Measurements from ENCODE around the gene CC2D2B. TPM values are rescaled to one million over a fixed set of nuclear protein-coding genes. Genes with fewer than 3 reads are reported as not detected.
"Not testable (repeated sequence)": the region's sequence is repeated elsewhere in the genome, so short reads cannot be mapped to it uniquely, and the experiment has no call there.

Gene CC2D2B
- total RNA-seq, 2 experiments from 2014 or later: 0.31 TPM; not detected in 1

DNA sequence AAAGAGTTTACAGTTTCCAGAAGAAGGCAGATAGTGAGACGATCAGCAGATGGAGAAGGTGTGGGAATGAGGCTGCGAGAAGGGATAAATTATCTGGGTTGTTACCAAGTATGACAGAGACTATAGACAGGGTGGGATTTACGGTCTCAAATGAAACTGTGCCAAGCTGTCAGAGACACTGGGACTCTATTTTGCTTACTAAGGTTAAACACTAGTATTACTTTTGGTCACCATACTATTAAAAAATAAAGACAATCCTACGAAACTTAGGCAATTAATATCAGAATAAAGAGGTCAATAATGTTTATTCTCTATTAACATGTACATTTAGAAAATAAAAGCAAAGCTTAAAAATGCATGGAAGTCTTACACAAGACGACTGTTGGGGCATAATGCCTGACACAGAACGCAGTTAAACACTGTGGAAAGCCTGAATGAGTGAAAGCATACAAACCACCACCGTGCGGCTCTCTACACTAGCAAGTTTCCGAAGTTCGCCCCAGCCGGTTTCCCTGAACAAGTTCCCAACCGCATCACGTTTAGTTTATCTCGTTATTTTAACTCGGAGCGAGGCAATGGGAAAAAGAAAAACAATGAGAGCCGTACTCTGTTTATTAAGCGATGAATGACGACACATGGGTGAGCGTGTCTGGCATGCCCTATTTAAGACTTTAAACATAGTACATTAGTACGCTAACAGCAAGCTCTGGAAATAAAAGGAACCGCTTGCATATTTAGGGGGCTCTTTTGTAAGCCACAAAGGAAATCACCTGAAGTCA, 909 bp upstream of the CC2D2B start:
- intact Hi-C loops (cut with micrococcal nuclease): no loop called here
- ATAC-seq (peak; percentile 57), DNase-seq (peak; percentile 69)
- Mint-ChIP-seq H3K27me3 (no peaks in the 10 kb centered on the region), H3K36me3 (ENCODE audit: low read depth) (peaks cover 15% of the 10 kb centered on the region), H3K4me1 (ENCODE audit: low read depth) (peaks cover 14% of the 10 kb centered on the region), H3K4me3 (peak overlapping the region; percentile 87), H3K9me3 (no peaks in the 10 kb centered on the region), H3K27ac (peak overlapping the region; percentile 80)
- POLR2A ChIA-PET: interaction anchor here (1.0 to 1.4 kb wide), 3 partner anchors 8 to 223 kb away, joined by 3 to 5 read pairs (median 4); partner anchors contain the start of genes TCTN3 and ZNF518A
- TF ChIP-seq, protein P1, sequence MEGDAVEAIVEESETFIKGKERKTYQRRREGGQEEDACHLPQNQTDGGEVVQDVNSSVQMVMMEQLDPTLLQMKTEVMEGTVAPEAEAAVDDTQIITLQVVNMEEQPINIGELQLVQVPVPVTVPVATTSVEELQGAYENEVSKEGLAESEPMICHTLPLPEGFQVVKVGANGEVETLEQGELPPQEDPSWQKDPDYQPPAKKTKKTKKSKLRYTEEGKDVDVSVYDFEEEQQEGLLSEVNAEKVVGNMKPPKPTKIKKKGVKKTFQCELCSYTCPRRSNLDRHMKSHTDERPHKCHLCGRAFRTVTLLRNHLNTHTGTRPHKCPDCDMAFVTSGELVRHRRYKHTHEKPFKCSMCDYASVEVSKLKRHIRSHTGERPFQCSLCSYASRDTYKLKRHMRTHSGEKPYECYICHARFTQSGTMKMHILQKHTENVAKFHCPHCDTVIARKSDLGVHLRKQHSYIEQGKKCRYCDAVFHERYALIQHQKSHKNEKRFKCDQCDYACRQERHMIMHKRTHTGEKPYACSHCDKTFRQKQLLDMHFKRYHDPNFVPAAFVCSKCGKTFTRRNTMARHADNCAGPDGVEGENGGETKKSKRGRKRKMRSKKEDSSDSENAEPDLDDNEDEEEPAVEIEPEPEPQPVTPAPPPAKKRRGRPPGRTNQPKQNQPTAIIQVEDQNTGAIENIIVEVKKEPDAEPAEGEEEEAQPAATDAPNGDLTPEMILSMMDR (IDR thresholded peaks at IDR 0.05): no peak
- CTCF ChIA-PET: interaction anchor here (1.2 to 2.5 kb wide), 3 partner anchors 106 to 323 kb away, joined by 3 to 16 read pairs (median 3); partner anchors contain the start of gene TCTN3

DNA sequence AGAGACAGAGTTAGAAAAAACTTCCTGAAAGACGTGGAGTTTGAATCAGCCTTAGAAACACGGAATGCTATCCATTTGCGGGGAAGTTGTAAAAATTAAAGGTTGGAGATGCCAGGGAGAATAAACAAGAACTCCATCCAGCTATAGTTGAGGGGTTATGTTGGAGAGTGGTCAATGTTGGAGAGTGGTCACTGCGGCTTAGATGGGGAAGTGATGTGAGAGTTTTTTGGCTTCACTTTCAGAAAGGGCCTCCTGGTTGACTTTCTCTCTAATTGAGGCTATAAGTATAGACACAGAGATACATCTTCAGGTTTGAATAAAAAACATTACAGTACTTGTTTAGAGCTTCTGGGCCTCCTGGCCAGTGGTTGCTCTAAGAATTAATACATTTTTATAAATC, 675 bp downstream of the CC2D2B start:
- ATAC-seq (no peak), DNase-seq (no peak)
- CTCF ChIA-PET: interaction anchor here (2.5 kb wide), 1 partner anchor 214 kb away, joined by 16 read pairs; the partner anchor contains the start of gene TCTN3
- peaks cover 14% of the 10 kb centered on the region for H3K4me1 Mint-ChIP-seq (ENCODE audit: low read depth)
- POLR2A ChIA-PET: interaction anchor here (0.9 kb wide), 1 partner anchor 221 kb away, joined by 3 read pairs; no protein-coding TSS in a partner anchor
- peak overlapping the region; percentile 87 for H3K4me3 Mint-ChIP-seq
- TF ChIP-seq, protein P1 (IDR thresholded peaks at IDR 0.05): no peak
- no peak overlapping the region for H3K27ac Mint-ChIP-seq
- no peaks in the 10 kb centered on the region for H3K9me3 Mint-ChIP-seq
- H3K36me3 Mint-ChIP-seq (ENCODE audit: low read depth): peaks cover 6% of the 10 kb centered on the region
- intact Hi-C loops (cut with micrococcal nuclease): no loop called here
- no peaks in the 10 kb centered on the region for H3K27me3 Mint-ChIP-seq

DNA sequence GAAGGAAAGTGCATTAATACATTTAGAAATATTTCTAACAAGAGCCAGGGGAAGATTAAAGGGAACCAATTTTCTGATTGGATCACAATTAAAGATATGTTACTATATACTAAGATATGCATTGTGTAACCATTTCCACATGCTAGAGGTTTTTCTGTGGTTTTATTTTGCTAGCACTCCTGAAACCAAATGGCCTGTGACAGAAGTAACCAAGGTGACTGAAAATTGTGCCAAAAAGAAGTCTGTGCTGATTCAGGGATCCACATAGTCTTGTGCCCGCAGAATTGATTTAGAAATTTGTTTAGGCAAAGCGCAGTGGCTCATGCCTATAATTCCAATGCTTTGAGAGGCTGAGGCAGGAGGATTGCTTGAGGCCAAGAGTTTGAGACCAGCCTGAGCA, 1.8 kb downstream of the CC2D2B start:
- CTCF ChIA-PET: no interaction called here
- ATAC-seq: no peak
- H3K27me3 Mint-ChIP-seq: no peaks in the 10 kb centered on the region
- H3K27ac Mint-ChIP-seq: no peak overlapping the region
- H3K9me3 Mint-ChIP-seq: no peaks in the 10 kb centered on the region
- H3K4me1 Mint-ChIP-seq (ENCODE audit: low read depth): peaks cover 14% of the 10 kb centered on the region
- peaks cover 6% of the 10 kb centered on the region for H3K36me3 Mint-ChIP-seq (ENCODE audit: low read depth)
- intact Hi-C loops (cut with micrococcal nuclease): no loop called here
- POLR2A ChIA-PET: interaction anchor here (1.4 kb wide), 1 partner anchor 216 kb away, joined by 3 read pairs; the partner anchor contains the start of gene TCTN3
- TF ChIP-seq, protein P1 (IDR thresholded peaks at IDR 0.05): no peak
- no peak overlapping the region for H3K4me3 Mint-ChIP-seq
- no peak for DNase-seq

DNA sequence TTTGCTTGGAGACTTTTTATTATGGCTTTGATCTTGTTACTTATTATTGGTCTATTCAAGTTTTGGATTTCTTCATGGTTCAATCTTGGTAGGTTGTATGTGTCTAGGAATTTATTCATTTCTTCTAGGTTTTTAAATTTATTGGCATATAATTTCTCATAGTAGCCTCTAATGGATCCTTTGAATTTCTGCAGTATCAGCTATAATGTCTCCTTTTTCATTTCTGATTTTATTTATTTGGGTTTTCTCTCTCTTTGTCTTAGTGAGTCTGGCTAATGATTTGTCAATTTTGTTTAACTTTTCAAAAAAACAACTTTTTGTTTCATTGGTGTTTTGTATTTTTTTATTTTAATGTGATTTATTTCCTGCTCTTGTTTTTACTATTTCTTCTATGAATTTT, 8.3 kb downstream of the CC2D2B start:
- CTCF ChIA-PET: interaction anchor here (1.5 kb wide), 1 partner anchor 313 kb away, joined by 4 read pairs; no protein-coding TSS in a partner anchor
- H3K36me3 Mint-ChIP-seq (ENCODE audit: low read depth); H3K4me1 Mint-ChIP-seq (ENCODE audit: low read depth); H3K4me3 Mint-ChIP-seq; DNase-seq; ATAC-seq; POLR2A ChIA-PET; H3K27me3 Mint-ChIP-seq; H3K9me3 Mint-ChIP-seq; intact Hi-C loops (cut with micrococcal nuclease); H3K27ac Mint-ChIP-seq: not testable (repeated sequence)

DNA sequence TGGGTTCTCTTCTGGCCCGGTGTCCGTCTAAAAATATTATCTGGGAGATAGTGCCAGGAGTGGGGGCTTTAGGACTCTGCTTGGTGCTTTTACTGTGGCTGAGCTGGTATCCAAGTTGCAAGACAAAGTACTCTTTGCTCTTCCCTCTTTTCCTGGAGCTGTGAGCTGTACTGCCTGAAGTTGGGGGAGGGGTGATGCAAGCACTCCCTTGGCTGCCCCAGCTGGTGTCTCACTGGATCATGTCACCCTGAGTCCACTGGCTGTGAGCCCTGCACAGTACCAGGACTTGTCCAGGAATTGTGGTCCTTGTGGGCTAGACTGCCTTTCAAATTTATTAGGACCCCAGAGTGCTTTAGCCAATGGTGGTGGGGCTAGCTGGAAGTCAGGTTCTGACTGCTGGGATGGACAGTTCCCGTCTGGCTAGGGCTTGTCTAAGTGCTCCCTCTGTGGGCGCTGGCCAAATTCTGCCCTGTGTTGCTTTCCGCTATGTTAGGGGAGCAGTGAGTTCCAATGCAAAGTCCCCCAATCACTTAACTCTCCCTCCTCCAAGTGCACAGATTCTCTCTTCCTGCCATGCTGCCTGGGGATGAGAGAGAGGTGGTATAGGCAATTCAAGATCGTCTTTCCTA, 13.1 kb downstream of the CC2D2B start:
- no peak for DNase-seq
- intact Hi-C loops (cut with micrococcal nuclease): no loop called here
- no peaks in the 10 kb centered on the region for H3K4me1 Mint-ChIP-seq (ENCODE audit: low read depth)
- H3K27ac Mint-ChIP-seq: no peak overlapping the region
- no peaks in the 10 kb centered on the region for H3K9me3 Mint-ChIP-seq
- CTCF ChIA-PET: no interaction called here
- no peaks in the 10 kb centered on the region for H3K36me3 Mint-ChIP-seq (ENCODE audit: low read depth)
- POLR2A ChIA-PET: no interaction called here
- no peak for ATAC-seq
- no peak overlapping the region for H3K4me3 Mint-ChIP-seq
- TF ChIP-seq, protein P1 (IDR thresholded peaks at IDR 0.05): no peak
- H3K27me3 Mint-ChIP-seq: peaks cover 3% of the 10 kb centered on the region

Data from activated CD8-positive, alpha-beta T cell treated with anti-CD3 and anti-CD28 coated beads for 36 hours (primary cell).